Breast epithelium (tissue), 4 donors: ENCODE results near the gene ANKMY1. TPM values are rescaled to one million over a fixed set of nuclear protein-coding genes. Genes with fewer than 3 reads are reported as not detected.

ENCODE experiments used
- DNase-seq, 2 donors: peaks; one replicate each; pipeline ENCODE4 v3.0.0-alpha.2; 2019; ENCODE audit warnings: low spot score in 2 of 2
- H3K27ac ChIP-seq, 2 donors: fragments of 200-600 bp; sonication (generic) in 1 of 2; one replicate each; pipeline ENCODE4 v1.5.1; 2016 to 2019; ENCODE audit warnings: mild to moderate bottlenecking in 1 of 2
- H3K27me3 ChIP-seq, 2 donors: fragments of 200-600 bp; sonication (generic) in 1 of 2; one replicate each; pipeline versions ENCODE4 v1.5.1 to v1.6.0; 2017 to 2019; ENCODE audit warnings: control low read depth in 1 of 2, mild to moderate bottlenecking in 1 of 2
- H3K36me3 ChIP-seq: fragments of 200-600 bp; one replicate; pipeline ENCODE4 v1.5.1; 2019
- H3K4me1 ChIP-seq, 2 donors: fragments of 200-600 bp; sonication (generic); one replicate each; pipeline ENCODE4 v1.5.1; 2016 to 2019; ENCODE audit warnings: control low read depth in 1 of 2
- H3K4me3 ChIP-seq, 3 donors: fragments of 200-600 bp; sonication (generic); 1 replicate in 2 of 3; 2 replicates in 1 of 3; pipeline ENCODE4 v1.5.1; 2016 to 2019; ENCODE audit warnings: mild to moderate bottlenecking in 3 of 3, moderate library complexity in 2 of 3
- H3K9me3 ChIP-seq, 2 donors: fragments of 200-600 bp; sonication (generic) in 1 of 2; one replicate each; pipeline ENCODE4 v1.5.1; 2016 to 2019; ENCODE audit warnings: control low read depth in 1 of 2
- CTCF ChIP-seq, 3 donors: fragments of 450-650 bp; IDR thresholded peaks; one replicate each; pipeline ENCODE4 v1.5.1; 2016 to 2017; ENCODE audit warnings: antibody characterized with exemption in 3 of 3, mild to moderate bottlenecking in 3 of 3, moderate library complexity in 3 of 3
- POLR2A ChIP-seq: fragments of 450-650 bp; IDR thresholded peaks from one replicate; pipeline ENCODE4 v1.6.1; 2016; ENCODE audit warnings: antibody characterized with exemption, mild to moderate bottlenecking, moderate library complexity
- POLR2AphosphoS5 ChIP-seq, 3 donors: sonication (generic); formaldehyde crosslinking; IDR thresholded peaks; one replicate each; pipeline ENCODE4 v1.6.1; 2017; ENCODE audit warnings: antibody characterized with exemption in 3 of 3
- intact Hi-C: fragments of 100-400 bp; cut with DNase I; formaldehyde crosslinking; loops from one replicate; pipeline ENCODE4 v1.15.1; 2023; ENCODE audit warnings: low total_unique reads
- total RNA-seq, 3 donors: library from RNA; depleted of rRNA; stranded (reverse); fragments of >200 nt; gene quantifications; one replicate each; pipeline ENCODE4 v1.1.0, GENCODE V29; 2016

ANKMY1 gene
- total RNA-seq, 3 donors from 2014 or later: 13.0 to 32.8 (median 19.0) TPM

- DNase-seq: peak; percentile 15 to 48
- no peaks in the 10 kb centered on the region for H3K36me3 ChIP-seq
- TF ChIP-seq CTCF (IDR thresholded peaks at IDR 0.05): no peak
Observed at GRCh38 chr2:240465268-240465764, 92.5 kb downstream of the ANKMY1 start.

GRCh38 chr2:240464514-240465241 lies 93.1 kb downstream of the ANKMY1 start:
- H3K4me3 ChIP-seq: no peak overlapping the region
- H3K4me1 ChIP-seq: no peaks in the 10 kb centered on the region
- no peak overlapping the region for H3K27ac ChIP-seq
- DNase-seq: peak in 1 of 2 donors; percentile 15
- H3K36me3 ChIP-seq: no peaks in the 10 kb centered on the region
- TF ChIP-seq POLR2AphosphoS5 (IDR thresholded peaks at IDR 0.05) (no peak), CTCF (IDR thresholded peaks at IDR 0.05) (no peak), POLR2A (no peak)
- no peaks in the 10 kb centered on the region for H3K27me3 ChIP-seq
- intact Hi-C loops: no loop called here
- no peaks in the 10 kb centered on the region for H3K9me3 ChIP-seq

More at GRCh38 chr2:240465268-240465764, 92.5 kb downstream of the ANKMY1 start:
- Histone ChIP-seq H3K9me3 (no peaks in the 10 kb centered on the region), H3K4me3 (no peak overlapping the region), H3K27me3 (no peaks in the 10 kb centered on the region), H3K4me1 (no peaks in the 10 kb centered on the region), H3K27ac (no peak overlapping the region)
- intact Hi-C loops: no loop called here

- no peaks in the 10 kb centered on the region for H3K9me3 ChIP-seq
- peak; percentile 16 to 48 for DNase-seq
- no peaks in the 10 kb centered on the region for H3K36me3 ChIP-seq
- no peak overlapping the region for H3K27ac ChIP-seq
- H3K4me1 ChIP-seq: no peaks in the 10 kb centered on the region
- intact Hi-C loops: no loop called here
- no peak overlapping the region for H3K4me3 ChIP-seq
- no peaks in the 10 kb centered on the region for H3K27me3 ChIP-seq
- no peak for TF ChIP-seq CTCF (IDR thresholded peaks at IDR 0.05)
- no peak for TF ChIP-seq POLR2A
- TF ChIP-seq POLR2AphosphoS5 (IDR thresholded peaks at IDR 0.05): no peak
Observed at GRCh38 chr2:240463866-240464481, 93.8 kb downstream of the ANKMY1 start.

- H3K27ac ChIP-seq: no peak overlapping the region
- peak; percentile 15 to 49 for DNase-seq
- TF ChIP-seq POLR2AphosphoS5 (IDR thresholded peaks at IDR 0.05) (no peak), POLR2A (no peak), CTCF (IDR thresholded peaks at IDR 0.05) (no peak)
- no peaks in the 10 kb centered on the region for H3K9me3 ChIP-seq
- H3K36me3 ChIP-seq: no peaks in the 10 kb centered on the region
- H3K4me1 ChIP-seq: no peaks in the 10 kb centered on the region
- no peak overlapping the region for H3K4me3 ChIP-seq
- no peaks in the 10 kb centered on the region for H3K27me3 ChIP-seq
- intact Hi-C loops: no loop called here
Observed at GRCh38 chr2:240463274-240463865, 94.4 kb downstream of the ANKMY1 start.

- H3K27ac ChIP-seq: no peak overlapping the region
- TF ChIP-seq POLR2AphosphoS5 (IDR thresholded peaks at IDR 0.05) (no peak), CTCF (IDR thresholded peaks at IDR 0.05) (no peak), POLR2A (no peak)
- no peak overlapping the region for H3K4me3 ChIP-seq
- intact Hi-C loops: no loop called here
- no peaks in the 10 kb centered on the region for H3K4me1 ChIP-seq
- DNase-seq: peak in 1 of 2 donors; percentile 13
- no peaks in the 10 kb centered on the region for H3K9me3 ChIP-seq
- no peaks in the 10 kb centered on the region for H3K36me3 ChIP-seq
- no peaks in the 10 kb centered on the region for H3K27me3 ChIP-seq
Observed at GRCh38 chr2:240462707-240463273, 95.0 kb downstream of the ANKMY1 start.
